ENCODE data around the gene DMBX1.

DNA sequence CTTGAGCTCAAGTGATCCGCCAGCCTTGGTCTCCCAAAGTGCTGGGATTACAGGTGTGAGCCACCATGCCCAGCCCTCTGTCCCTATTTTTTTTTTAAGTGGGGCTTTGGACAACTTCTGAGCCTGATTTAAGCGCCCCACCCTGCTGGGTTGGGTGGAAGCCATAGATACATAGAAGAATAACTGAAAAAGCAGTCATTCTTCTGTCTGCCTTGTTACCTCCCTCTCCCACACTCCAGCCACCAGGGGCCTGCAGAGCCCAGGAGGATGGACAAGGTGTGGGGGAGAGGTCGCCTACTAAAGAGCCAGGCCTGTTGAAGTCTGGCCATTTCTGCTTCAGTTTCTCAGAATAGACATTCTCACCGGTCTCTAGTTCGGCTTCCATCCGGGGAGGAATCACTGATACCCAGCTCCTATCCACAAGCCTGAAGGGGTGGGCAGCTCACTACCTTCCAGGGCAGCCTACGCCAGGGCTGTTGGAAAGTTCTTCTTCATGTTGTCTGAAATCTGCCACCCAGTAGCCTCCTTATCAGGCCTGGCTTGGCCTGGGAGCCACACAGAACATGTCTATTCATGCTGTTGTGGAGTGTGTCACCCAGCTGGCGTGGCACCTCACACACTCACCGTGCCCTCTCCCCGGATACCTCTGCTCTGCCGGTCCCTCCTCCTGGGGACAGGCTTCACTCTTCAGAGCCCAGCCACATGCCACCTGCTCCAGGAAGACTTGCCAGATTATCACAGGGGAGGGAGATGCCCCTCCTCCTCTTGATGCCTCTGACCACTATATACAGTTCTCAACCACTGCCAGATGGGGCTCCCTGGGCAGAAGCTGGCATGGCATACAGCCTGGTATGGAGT, 34.1 kb downstream of the DMBX1 start:
- TF ChIP-seq, protein P1, sequence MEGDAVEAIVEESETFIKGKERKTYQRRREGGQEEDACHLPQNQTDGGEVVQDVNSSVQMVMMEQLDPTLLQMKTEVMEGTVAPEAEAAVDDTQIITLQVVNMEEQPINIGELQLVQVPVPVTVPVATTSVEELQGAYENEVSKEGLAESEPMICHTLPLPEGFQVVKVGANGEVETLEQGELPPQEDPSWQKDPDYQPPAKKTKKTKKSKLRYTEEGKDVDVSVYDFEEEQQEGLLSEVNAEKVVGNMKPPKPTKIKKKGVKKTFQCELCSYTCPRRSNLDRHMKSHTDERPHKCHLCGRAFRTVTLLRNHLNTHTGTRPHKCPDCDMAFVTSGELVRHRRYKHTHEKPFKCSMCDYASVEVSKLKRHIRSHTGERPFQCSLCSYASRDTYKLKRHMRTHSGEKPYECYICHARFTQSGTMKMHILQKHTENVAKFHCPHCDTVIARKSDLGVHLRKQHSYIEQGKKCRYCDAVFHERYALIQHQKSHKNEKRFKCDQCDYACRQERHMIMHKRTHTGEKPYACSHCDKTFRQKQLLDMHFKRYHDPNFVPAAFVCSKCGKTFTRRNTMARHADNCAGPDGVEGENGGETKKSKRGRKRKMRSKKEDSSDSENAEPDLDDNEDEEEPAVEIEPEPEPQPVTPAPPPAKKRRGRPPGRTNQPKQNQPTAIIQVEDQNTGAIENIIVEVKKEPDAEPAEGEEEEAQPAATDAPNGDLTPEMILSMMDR (conservative IDR thresholded peaks at IDR 0.05; ENCODE audit: low read length), result no peak
- TF ChIP-seq EZH2phosphoT487 (IDR thresholded peaks at IDR 0.05; ENCODE audit: borderline replicate concordance, low read depth, low read length), result no peak

Data from OCI-LY7 (cell line).